HG02610 (cell line): Measurements from ENCODE around the gene KRTAP19-8.

ENCODE experiments used
- ATAC-seq: cut with Tn5 transposase; IDR thresholded peaks from one replicate; pipeline ENCODE4 v1.9.1; 2021; ENCODE audit warnings: mild to moderate bottlenecking, moderate library complexity; ENCODE audit not compliant: unreplicated experiment

KRTAP19-8 gene

GRCh38 chr21:31012133-31013089, 25.9 kb downstream of the KRTAP19-8 start:
- ATAC-seq, result no peak

GRCh38 chr21:31011412-31011811, 26.9 kb downstream of the KRTAP19-8 start:
- ATAC-seq, result no peak

GRCh38 chr21:31008355-31008754, 29.9 kb downstream of the KRTAP19-8 start:
- ATAC-seq, result no peak

- ATAC-seq, result no peak
These were observed 33.3 kb downstream of the KRTAP19-8 start for GRCh38 chr21:31005019-31005418.

- no peak for ATAC-seq
These were observed 34.8 kb downstream of the KRTAP19-8 start for GRCh38 chr21:31003471-31003870.

GRCh38 chr21:30997541-30997940, 40.7 kb downstream of the KRTAP19-8 start:
- ATAC-seq, result no peak

GRCh38 chr21:30996728-30997127, 41.5 kb downstream of the KRTAP19-8 start:
- ATAC-seq, result no peak

GRCh38 chr21:30994932-30995331, 43.3 kb downstream of the KRTAP19-8 start:
- no peak for ATAC-seq

- ATAC-seq, result no peak
These were observed 47.6 kb downstream of the KRTAP19-8 start for GRCh38 chr21:30990514-30991262.

- ATAC-seq, result no peak
These were observed 49.6 kb downstream of the KRTAP19-8 start for GRCh38 chr21:30988706-30989105.
